K562 (cell line): Measurements from ENCODE around the gene IFRD1. TPM values are rescaled to one million over a fixed set of nuclear protein-coding genes. Genes with fewer than 3 reads are reported as not detected.

Source experiments
- BCOR ChIP-seq: fragments of 450-650 bp; IDR thresholded peaks from 2 replicates; pipeline ENCODE4 v1.6.1; 2016
- EP300 ChIP-seq: IDR thresholded peaks from 2 replicates; pipeline ENCODE4 v1.6.1; 2012; ENCODE audit warnings: low read length, improper control_type of control experiment
- FOXA1 ChIP-seq: fragments of 450-650 bp; IDR thresholded peaks from 2 replicates; pipeline ENCODE4 v1.6.1; 2016; ENCODE audit warnings: mild to moderate bottlenecking, borderline replicate concordance
- LARP7 ChIP-seq: fragments of 450-650 bp; IDR thresholded peaks from 2 replicates; pipeline ENCODE4 v1.6.1; 2016
- PHF20 ChIP-seq: fragments of 450-650 bp; IDR thresholded peaks from 2 replicates; pipeline ENCODE4 v1.6.1; 2018; ENCODE audit not compliant: partially characterized antibody
- SMAD4 ChIP-seq: fragments of 250-450 bp; sonication (Bioruptor Pico); conservative IDR thresholded peaks from 2 replicates; pipeline ENCODE4 v1.8.0; 2021; ENCODE audit warnings: inconsistent platforms, mild to moderate bottlenecking, moderate library complexity
- SMARCC2 ChIP-seq: fragments of 450-650 bp; IDR thresholded peaks from 2 replicates; pipeline ENCODE4 v1.6.1; 2017; ENCODE audit warnings: antibody characterized with exemption, moderate library complexity, mild to moderate bottlenecking, low read depth
- TAF1 ChIP-seq: IDR thresholded peaks from 2 replicates; pipeline ENCODE4 v1.6.1; 2011; ENCODE audit warnings: mild to moderate bottlenecking, low read length, moderate library complexity; ENCODE audit not compliant: insufficient read depth, control insufficient read depth, severe bottlenecking; ENCODE audit errors: extremely low read depth
- ZBTB1 ChIP-seq: sonication (generic); formaldehyde crosslinking; IDR thresholded peaks from 2 replicates; pipeline ENCODE4 v1.8.1; 2023; ENCODE audit warnings: missing genetic modification reagents, low read depth, mild to moderate bottlenecking, borderline replicate concordance
- ZNF41 ChIP-seq: fragments of 250-450 bp; sonication (Bioruptor Pico); conservative IDR thresholded peaks from 2 replicates; pipeline ENCODE4 v1.4.0; 2020; ENCODE audit warnings: mild to moderate bottlenecking
- ZNF644 ChIP-seq: fragments of 200-800 bp; sonication (Bioruptor generic); IDR thresholded peaks from 2 replicates; pipeline ENCODE4 v1.6.1; 2016; ENCODE audit warnings: low read depth, missing genetic modification characterization, missing compliant biosample characterization
- ZNF699 ChIP-seq: fragments of 250-450 bp; sonication (Bioruptor Pico); IDR thresholded peaks from 2 replicates; pipeline ENCODE4 v1.8.0; 2021; ENCODE audit warnings: mild to moderate bottlenecking, moderate library complexity; ENCODE audit not compliant: insufficient replicate concordance
- polyA plus RNA-seq, 8 experiments: library from polyadenylated mRNA; depleted of rRNA in 4 of 8; stranded (reverse) in 5 of 8; unstranded in 3 of 8; fragments of >200 nt; fragmentation: Nextera tagmentation in 2 of 8; fragmentation: Illumina TruSeq in 1 of 8; extraction: Ambion mirVana in 2 of 8; extraction: Trizol in 1 of 8; gene quantifications; 2 replicates each; pipeline versions ENCODE4 v1.2.1 to v1.2.3, GENCODE V29; 2011 to 2014; ENCODE audit warnings: inconsistent platforms in 1 of 8, missing spikeins in 1 of 8
- total RNA-seq, 7 experiments: library from RNA; depleted of rRNA in 6 of 7; stranded (reverse); fragments of >200 nt in 6 of 7; fragmentation: Illumina TruSeq in 2 of 7; extraction: Trizol in 2 of 7; gene quantifications; 2 replicates each; pipeline versions ENCODE4 v1.2.1 to v1.2.3, GENCODE V29; 2011 to 2021; ENCODE audit warnings: low replicate concordance in 1 of 7
- TF ChIP-seq, protein P1 (sequence below): sonication (generic); formaldehyde crosslinking; IDR thresholded peaks from 2 replicates; pipeline ENCODE4 v1.8.0; 2022; ENCODE audit warnings: missing genetic modification reagents, mild to moderate bottlenecking, borderline replicate concordance
- TF ChIP-seq, protein P2 (sequence below): fragments of 450-650 bp; IDR thresholded peaks from 2 replicates; pipeline ENCODE4 v1.6.1; 2017; ENCODE audit warnings: antibody characterized with exemption, mild to moderate bottlenecking
- TF ChIP-seq, protein P3 (sequence below): fragments of 450-650 bp; IDR thresholded peaks from 2 replicates; pipeline ENCODE4 v1.6.1; 2018; ENCODE audit not compliant: partially characterized antibody

IFRD1 gene
- total and polyA plus RNA-seq, 9 of the 15 experiments (the other 6 are each of a cell fraction or from before 2014, with no cell fraction given) = 27.6 to 81.8 (median 68.1) TPM

DNA sequence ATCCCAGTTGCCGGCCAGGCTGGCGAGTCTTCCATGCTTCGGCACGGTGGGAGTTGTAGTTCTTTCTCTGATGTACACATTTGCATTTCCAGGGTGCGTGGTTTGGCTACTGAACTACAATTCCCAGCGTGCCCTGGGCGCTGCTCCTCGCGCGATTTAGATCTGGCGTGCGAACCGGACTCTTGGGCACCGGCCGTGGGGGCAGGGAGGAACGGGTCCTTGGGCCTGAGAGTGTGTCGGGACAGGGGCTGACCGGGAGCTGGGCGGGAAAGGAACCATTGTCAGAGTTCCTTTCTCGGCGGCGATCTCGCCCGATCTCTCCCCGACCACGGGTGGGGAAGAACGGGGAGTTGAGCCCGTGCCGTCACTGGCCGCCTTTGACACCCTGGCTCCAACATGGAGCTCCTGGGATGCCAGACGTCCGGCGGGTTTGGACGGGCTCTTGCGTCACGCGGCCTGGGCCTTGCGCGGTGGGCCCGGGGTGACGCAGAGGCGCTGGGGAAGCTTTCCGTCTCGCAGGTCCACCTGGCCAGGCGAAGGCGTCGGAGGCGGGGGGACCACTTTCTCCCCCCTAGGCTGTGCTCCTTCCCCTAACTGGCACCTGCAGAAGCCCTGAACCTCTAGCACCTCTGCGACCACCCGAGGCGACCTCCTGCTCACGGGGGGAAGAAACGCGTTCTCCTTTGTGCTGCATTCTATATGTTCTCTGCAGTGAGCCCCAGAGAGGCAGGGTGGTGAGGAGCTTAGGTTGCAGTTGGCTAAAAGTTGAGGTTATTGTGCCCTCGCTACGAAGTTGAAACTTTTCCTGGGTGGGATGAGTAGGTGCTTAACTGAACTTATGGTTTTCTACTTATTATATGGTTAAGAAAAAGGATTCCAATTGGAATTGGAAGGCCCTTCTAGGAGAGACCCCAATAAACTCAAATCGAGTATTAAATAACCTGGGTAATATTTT lies 824 bp downstream of the IFRD1 start (continued):
- TF ChIP-seq EP300 (peak; percentile 27), SMARCC2 (no peak), TAF1 (peak; percentile 62), ZNF41 (CRISPR knock-in tag) (no peak), LARP7 (no peak), ZNF644 (tag) (peak; percentile 92), BCOR (peak; percentile 18; the same call in 1 of the 2 replicates), ZNF699 (CRISPR knock-in tag) (no peak), ZBTB1 (CRISPR knock-in tag) (peak; percentile 85), FOXA1 (no peak), SMAD4 (CRISPR knock-in tag) (peak; percentile 83), PHF20 (peak; percentile 29)
- TF ChIP-seq, protein P1, sequence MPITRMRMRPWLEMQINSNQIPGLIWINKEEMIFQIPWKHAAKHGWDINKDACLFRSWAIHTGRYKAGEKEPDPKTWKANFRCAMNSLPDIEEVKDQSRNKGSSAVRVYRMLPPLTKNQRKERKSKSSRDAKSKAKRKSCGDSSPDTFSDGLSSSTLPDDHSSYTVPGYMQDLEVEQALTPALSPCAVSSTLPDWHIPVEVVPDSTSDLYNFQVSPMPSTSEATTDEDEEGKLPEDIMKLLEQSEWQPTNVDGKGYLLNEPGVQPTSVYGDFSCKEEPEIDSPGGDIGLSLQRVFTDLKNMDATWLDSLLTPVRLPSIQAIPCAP = no peak
- TF ChIP-seq, protein P2, sequence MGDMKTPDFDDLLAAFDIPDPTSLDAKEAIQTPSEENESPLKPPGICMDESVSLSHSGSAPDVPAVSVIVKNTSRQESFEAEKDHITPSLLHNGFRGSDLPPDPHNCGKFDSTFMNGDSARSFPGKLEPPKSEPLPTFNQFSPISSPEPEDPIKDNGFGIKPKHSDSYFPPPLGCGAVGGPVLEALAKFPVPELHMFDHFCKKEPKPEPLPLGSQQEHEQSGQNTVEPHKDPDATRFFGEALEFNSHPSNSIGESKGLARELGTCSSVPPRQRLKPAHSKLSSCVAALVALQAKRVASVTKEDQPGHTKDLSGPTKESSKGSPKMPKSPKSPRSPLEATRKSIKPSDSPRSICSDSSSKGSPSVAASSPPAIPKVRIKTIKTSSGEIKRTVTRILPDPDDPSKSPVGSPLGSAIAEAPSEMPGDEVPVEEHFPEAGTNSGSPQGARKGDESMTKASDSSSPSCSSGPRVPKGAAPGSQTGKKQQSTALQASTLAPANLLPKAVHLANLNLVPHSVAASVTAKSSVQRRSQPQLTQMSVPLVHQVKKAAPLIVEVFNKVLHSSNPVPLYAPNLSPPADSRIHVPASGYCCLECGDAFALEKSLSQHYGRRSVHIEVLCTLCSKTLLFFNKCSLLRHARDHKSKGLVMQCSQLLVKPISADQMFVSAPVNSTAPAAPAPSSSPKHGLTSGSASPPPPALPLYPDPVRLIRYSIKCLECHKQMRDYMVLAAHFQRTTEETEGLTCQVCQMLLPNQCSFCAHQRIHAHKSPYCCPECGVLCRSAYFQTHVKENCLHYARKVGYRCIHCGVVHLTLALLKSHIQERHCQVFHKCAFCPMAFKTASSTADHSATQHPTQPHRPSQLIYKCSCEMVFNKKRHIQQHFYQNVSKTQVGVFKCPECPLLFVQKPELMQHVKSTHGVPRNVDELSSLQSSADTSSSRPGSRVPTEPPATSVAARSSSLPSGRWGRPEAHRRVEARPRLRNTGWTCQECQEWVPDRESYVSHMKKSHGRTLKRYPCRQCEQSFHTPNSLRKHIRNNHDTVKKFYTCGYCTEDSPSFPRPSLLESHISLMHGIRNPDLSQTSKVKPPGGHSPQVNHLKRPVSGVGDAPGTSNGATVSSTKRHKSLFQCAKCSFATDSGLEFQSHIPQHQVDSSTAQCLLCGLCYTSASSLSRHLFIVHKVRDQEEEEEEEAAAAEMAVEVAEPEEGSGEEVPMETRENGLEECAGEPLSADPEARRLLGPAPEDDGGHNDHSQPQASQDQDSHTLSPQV = peak; percentile 81
- TF ChIP-seq, protein P3, sequence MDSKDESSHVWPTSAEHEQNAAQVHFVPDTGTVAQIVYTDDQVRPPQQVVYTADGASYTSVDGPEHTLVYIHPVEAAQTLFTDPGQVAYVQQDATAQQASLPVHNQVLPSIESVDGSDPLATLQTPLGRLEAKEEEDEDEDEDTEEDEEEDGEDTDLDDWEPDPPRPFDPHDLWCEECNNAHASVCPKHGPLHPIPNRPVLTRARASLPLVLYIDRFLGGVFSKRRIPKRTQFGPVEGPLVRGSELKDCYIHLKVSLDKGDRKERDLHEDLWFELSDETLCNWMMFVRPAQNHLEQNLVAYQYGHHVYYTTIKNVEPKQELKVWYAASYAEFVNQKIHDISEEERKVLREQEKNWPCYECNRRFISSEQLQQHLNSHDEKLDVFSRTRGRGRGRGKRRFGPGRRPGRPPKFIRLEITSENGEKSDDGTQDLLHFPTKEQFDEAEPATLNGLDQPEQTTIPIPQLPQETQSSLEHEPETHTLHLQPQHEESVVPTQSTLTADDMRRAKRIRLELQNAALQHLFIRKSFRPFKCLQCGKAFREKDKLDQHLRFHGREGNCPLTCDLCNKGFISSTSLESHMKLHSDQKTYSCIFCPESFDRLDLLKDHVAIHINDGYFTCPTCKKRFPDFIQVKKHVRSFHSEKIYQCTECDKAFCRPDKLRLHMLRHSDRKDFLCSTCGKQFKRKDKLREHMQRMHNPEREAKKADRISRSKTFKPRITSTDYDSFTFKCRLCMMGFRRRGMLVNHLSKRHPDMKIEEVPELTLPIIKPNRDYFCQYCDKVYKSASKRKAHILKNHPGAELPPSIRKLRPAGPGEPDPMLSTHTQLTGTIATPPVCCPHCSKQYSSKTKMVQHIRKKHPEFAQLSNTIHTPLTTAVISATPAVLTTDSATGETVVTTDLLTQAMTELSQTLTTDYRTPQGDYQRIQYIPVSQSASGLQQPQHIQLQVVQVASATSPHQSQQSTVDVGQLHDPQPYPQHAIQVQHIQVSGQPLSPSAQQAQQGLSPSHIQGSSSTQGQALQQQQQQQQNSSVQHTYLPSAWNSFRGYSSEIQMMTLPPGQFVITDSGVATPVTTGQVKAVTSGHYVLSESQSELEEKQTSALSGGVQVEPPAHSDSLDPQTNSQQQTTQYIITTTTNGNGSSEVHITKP = no peak
